Sciatic nerve (tissue), 2 donors: ENCODE results near the gene HOXA9. TPM values are rescaled to one million over a fixed set of nuclear protein-coding genes. Genes with fewer than 3 reads are reported as not detected.

Source experiments
- ATAC-seq: fragments of 200-7000 bp; cut with Tn5 transposase; one replicate; pipeline ENCODE4 v1.9.1; 2020; ENCODE audit warnings: mild to moderate bottlenecking, moderate library complexity
- DNase-seq: peaks from one replicate; pipeline ENCODE4 v3.0.0-alpha.2; 2020; ENCODE audit warnings: low spot score
- intact Hi-C: fragments of 100-400 bp; cut with DNase I; formaldehyde crosslinking; loops from one replicate; pipeline ENCODE4 v1.14.2; 2022
- total RNA-seq: library from RNA; stranded (reverse); fragmentation: NEBNext Ultra II Directional; extraction: Animal tissue kit (Norgen Biotek cat#: 25700); gene quantifications from one replicate; pipeline ENCODE4 v1.2.1, GENCODE V29; 2021
- donor health status: DM: no; HTN: no; CAD: no.
- donor health status: DM: no; HTN: no; CAD: no.

Gene HOXA9
- total RNA-seq, 1 donor from 2014 or later = 7.1 TPM

DNA sequence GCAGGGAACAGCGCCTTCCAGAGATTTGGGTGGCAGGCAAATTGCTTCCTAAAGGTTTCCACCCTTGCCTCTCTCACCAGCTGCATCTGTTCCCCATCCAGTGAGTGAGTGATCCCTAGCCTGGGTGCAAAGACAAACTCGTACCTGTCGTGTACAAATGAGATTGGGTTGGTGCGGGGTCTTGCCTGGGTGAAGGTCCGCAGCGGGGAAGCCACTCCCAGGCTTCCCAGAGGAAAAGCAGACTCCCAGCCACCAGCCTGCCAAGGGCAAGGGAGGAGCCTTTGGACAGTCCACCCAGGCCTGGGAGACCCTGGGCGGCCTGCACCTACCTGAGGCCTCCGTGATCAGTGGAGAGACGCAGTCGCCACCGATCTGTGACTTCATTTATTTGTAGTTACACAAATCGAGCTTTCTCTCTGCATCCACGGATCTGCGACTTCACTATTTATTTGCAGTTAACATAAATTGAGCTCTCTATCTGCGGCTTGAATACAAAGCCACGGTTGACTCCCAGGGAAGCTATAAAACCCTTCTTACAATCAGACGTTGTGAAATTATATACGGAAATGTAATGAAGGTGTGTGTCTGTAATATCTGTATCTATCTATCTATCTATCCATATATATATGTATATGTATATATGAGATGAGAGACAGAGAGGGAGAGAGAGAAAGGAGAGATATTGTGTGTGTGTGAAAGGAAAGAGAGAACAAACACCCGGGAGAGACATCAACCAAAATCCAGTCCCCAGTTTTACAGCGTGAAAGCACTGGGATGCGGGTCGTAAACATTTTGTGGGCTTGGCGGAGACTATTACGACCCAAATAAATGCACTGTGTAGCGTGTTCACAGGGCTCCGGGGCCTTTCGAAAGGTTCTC is 5.8 kb downstream of the HOXA9 start:
- intact Hi-C loops = loop anchor here (10.0 kb wide), 1 partner anchor 785 kb away; no protein-coding TSS in a partner anchor
- ATAC-seq (no peak), DNase-seq (no peak)

DNA sequence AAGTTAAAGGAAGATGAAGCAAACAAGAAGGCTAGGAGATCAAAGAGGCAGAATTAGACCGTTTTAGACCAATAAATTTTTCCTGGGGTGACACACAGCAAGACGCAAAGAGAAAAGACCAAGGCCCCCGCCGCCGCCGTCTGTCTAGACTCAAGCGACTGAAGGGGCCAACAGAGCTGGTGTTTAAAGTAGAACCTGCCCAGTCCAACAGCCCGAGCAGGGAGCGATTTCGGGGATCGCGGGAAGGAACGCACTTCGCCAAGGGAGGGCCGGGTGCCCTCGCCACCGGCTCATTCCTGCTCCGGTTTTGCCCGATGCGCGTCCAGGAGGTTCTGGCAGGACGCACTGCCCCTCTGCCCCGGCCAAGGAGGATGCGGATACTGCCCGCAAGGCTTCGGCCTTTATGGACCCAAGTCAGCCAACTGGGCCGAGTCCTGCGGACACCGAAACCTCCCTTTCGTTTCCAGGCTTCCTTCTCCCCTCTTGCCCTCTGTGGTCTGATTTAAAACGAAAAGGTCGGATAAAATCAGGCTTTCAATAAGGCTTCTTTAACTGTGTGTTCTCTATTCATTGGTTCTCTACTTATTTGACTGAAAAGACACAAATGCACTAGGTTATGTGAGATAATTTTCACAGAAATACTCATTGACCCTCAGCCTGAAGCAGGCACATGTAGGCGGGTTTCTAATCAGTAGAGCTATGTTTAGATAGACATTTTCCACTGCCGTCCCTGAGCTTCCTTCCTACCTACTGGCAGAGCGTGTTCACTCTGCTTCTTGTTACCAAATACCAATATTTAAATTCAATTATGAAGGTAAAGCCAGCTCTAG is 6.7 kb downstream of the HOXA9 start:
- DNase-seq (peak; percentile 55), ATAC-seq (no peak)
- intact Hi-C loops = loop anchor here (10.0 kb wide), 1 partner anchor 784 kb away; no protein-coding TSS in a partner anchor

DNA sequence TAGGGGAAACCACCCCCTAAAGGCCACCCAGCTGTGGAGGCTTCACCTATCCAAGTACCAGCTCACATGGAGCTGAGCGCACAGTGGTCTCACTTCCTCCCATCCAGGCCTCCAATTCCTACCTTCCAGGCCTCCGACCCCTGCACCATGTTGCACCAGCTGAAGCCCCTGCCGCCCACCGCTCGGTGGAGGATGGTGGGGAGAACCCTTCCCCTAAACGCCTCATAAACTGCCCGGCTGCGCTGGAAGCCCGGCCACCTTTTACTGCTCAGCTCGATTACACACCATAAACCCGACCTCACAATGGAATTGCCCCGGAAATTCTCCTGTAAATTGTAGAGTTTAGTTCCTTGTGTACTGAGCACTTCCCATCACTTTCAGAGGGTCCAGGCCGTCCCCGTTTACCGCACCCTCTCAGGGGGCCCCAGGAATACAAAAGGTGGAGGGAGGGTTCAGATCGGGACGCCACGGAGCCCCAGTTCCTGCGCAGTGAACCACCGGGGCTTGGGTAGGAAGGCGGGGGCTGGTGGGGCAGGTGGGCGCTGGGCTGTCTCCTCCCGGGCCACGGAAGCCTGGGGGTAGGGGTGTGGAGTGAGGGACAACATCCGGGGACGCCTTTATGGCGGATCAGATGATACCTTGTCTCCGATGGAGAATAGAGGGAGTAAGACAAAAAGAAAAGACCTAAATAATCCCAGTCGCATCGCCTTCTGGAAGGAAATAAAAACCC is 7.5 kb downstream of the HOXA9 start:
- ATAC-seq (no peak), DNase-seq (peak; percentile 55)
- intact Hi-C loops = loop anchor here (10.0 kb wide), 1 partner anchor 783 kb away; no protein-coding TSS in a partner anchor

DNA sequence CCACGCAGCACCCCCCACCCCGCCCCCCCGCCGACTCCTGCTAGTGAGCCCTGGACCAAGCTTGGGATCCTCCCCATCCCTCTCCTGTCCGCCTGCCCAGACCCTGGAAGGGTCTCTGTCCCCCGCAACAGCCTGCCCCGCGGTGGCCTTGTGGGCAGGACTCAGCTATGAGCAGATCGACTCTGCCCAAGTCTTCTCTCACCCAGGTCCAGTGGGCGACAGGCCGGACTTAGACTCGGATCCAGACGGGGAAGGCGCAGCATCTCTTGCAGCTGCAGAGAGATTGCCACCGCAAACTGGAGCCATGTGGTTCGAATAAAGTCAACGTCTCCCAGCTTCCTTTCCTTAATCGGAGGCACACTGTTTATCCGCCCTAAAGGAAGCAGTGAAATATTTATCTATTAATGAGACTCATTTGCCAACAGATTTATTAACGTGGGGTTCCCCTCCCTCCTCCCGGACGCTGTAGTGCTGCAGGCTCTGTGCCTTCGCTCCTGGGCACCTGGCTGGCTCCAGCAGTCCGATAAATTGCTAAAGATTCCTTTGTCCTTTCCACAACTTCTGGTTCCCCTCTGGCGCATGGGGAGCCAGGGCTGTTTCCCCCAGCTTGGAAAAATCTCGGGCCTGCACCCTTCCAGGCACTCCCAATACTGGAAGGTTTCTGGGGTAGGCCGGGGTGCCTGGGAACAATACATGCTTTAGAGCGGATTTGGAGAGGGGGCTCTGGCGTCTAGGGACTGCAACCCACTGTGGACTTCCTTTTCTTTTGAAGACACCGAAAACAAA is 8.2 kb downstream of the HOXA9 start:
- ATAC-seq (no peak), DNase-seq (peak; percentile 70)
- intact Hi-C loops = loop anchor here (10.0 kb wide), 1 partner anchor 782 kb away; no protein-coding TSS in a partner anchor

DNA sequence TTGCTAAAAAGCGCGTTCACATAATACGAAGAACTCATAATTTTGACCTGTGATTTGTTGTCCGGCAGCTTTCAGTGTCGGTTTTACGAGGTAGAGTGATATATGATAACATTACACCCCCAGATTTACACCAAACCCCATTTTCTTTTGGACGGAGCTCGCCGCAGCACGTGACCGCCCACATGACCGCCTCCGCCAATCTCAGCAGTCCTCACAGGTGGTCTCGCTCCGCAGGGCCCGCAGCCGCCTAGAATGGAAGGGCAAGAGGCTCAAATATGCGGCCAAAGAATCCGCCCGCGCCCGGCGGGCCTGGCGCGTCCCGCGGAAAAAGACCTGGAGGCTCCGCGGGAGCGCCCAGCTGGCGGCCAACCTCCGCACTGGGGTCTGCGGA is 8.8 kb downstream of the HOXA9 start, which contains the start of gene HOXA7:
Gene HOXA7, minus strand, starts transcription at position 168 of the 391 bp plus-strand sequence. Its CDS starts 130 bp downstream, at position 38.
- DNase-seq (peak; percentile 91), ATAC-seq (peak; percentile 73)
- intact Hi-C loops = loop anchor here (10.0 kb wide), 1 partner anchor 782 kb away; no protein-coding TSS in a partner anchor

- ATAC-seq = peak; percentile 8
- intact Hi-C loops = loop anchor here (10.0 kb wide), 1 partner anchor 781 kb away; no protein-coding TSS in a partner anchor
- DNase-seq = peak; percentile 66
Observed at GRCh38 chr7:27155816-27156507, 9.4 kb downstream of the HOXA9 start.

DNA sequence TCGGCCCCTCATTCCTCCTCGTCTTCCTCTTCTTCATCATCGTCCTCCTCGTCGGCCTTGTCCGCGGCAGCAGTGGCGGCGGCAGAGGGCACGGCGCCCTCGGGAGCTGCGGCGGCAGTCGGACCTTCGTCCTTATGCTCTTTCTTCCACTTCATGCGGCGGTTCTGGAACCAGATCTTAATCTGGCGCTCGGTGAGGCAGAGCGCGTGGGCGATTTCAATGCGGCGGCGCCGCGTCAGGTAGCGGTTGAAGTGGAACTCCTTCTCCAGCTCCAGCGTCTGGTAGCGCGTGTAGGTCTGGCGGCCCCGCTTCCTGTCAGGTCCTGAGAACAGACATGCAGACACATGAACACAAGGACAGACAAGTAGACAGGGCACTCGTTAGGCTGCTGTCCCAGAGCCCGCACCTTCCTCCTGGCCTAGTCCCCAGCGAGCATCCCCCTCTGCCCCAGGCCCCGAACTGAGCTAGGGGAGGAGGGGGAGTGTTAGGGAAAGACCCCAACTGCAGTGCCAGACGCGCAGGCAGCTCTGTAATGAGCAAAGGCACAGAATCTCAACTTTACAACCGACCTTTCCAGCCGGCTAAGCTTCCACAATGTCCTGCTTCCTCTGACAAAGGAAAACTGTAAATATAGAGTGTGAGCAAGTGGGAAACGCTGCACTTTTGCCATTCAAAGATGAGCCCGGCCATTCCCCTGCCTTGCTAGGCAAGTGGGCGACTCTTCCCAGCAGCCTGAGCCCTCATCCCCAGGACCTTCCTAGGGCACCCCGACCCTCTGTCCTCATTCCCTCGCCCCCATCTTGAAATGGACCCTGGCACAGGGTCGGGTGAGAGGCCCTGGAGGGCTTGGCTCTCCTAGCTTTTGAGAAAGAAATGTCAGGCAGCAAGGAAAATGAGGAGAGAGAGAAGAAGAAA is 10.2 kb downstream of the HOXA9 start:
- DNase-seq (peak; percentile 67), ATAC-seq (no peak)
- intact Hi-C loops = loop anchor here (10.0 kb wide), 1 partner anchor 780 kb away; no protein-coding TSS in a partner anchor

GRCh38 chr7:27154369-27154768 is 11.0 kb downstream of the HOXA9 start:
- ATAC-seq (no peak), DNase-seq (peak; percentile 56)
- intact Hi-C loops = loop anchor here (10.0 kb wide), 1 partner anchor 780 kb away; no protein-coding TSS in a partner anchor

- no peak for DNase-seq
- ATAC-seq = no peak
- intact Hi-C loops = loop anchor here (10.0 kb wide), 1 partner anchor 779 kb away; no protein-coding TSS in a partner anchor
Observed at GRCh38 chr7:27153526-27153925, 11.8 kb downstream of the HOXA9 start.

DNA sequence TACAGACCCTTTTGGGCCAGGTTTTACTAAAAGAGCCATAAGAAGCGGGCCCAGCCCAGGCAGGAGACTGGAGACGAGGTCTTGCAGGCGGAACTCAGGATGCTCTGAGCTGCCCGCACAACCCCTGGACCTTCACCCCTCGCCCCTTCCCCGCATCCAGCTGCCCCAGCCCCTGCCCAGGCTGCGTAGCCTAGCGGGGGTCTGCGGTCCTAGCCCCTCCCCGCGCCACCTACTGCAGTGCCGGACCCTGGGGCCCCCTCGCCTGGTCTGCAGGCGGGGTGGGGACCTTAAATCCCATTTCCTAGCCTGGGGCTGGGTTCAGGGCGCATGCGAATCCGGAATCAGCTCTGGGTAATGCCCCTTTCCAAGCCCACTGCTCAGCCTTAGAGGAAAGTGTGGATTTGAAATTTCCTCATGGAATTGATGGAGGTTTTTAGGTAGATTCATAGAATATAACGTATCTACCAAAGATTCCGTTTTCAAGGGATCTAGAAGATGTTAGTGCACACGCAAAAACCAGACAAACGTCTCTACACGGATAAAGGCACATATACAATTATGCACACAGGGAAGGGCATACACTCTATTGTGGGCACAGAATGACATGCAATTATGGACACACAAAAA is 12.4 kb downstream of the HOXA9 start:
- peak; percentile 61 for DNase-seq
- ATAC-seq = no peak
- intact Hi-C loops = loop anchor here (10.0 kb wide), 1 partner anchor 778 kb away; no protein-coding TSS in a partner anchor

DNA sequence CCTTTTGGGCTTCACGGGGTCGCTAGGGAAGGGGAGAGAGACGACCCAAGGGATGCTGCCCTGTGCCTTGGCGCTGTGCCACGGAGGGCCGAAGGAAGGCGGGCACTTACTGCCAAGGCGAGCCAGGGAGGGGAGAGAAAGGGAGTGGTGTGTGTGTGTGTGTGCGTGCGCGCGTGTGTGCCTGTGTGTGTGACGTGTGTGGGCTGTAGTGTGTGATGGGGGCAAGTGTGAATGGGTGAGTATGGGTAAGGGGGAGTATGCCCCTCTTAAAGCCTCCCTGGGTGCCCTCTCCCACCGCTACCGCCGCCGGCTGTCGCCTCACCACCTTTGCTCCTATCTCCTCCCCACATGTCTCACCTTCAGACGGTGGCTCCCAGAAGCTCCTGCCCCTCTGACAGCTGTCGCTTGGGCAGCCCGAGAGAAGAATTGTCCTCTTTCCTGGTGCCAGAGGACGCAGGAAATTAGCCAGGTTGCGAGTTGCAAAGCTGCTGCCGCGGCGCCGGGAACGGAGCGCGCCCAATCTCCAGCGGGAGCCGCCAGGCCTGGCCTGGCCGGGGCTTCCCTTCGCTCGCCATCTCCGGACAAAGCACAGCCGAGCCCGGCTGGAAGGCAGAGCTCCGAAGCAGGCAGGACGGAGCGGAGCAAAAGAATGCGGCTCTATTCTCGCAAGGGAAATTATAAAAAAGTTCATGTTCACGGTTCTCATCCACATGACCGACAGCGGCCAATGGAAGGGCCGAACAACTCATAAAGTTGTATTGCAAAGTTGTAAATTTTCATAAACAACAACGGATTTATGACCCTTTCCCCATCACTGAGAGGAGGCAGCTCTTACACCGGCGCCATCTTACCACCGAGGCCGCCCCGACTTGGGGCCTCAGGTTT is 13.2 kb downstream of the HOXA9 start, which contains the start of gene HOXA3:
Gene HOXA3, minus strand, starts transcription at position 653 of the 885 bp plus-strand sequence. CDS start 41,943 bp downstream, outside the sequence.
- intact Hi-C loops = loop anchor here (10.0 kb wide), 1 partner anchor 777 kb away; no protein-coding TSS in a partner anchor
- DNase-seq (peak; percentile 82), ATAC-seq (peak; percentile 61)

DNA sequence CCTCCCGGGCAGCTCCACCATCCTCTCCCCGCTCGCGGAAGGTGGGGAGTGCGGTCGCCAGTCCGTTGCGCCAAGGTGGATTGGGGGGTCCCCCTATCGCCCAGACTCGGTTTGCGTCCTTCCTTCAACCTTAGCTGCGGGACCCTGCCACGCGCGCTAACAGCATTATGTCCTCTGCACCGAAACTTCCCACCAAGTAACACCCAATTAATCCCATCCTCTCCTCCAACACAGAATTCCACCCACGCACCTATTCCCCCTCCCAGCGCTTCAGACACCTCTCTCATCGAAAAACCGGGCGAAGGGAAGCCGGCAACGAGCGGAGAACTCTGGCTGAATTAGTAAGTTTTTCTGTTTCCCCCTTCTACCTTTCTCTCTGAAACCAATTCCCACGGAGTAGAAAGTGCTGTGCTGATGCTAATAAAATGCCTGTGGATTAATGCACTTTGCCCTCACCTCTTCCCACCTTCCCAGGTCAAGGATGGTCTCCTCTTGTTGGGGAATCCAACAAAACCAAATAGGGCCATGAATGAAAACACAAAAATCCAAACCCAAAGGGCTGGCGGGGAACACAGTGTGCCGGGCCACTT is 13.9 kb downstream of the HOXA9 start:
- ATAC-seq (no peak), DNase-seq (peak; percentile 64)
- intact Hi-C loops = loop anchor here (10.0 kb wide), 1 partner anchor 777 kb away; no protein-coding TSS in a partner anchor

DNA sequence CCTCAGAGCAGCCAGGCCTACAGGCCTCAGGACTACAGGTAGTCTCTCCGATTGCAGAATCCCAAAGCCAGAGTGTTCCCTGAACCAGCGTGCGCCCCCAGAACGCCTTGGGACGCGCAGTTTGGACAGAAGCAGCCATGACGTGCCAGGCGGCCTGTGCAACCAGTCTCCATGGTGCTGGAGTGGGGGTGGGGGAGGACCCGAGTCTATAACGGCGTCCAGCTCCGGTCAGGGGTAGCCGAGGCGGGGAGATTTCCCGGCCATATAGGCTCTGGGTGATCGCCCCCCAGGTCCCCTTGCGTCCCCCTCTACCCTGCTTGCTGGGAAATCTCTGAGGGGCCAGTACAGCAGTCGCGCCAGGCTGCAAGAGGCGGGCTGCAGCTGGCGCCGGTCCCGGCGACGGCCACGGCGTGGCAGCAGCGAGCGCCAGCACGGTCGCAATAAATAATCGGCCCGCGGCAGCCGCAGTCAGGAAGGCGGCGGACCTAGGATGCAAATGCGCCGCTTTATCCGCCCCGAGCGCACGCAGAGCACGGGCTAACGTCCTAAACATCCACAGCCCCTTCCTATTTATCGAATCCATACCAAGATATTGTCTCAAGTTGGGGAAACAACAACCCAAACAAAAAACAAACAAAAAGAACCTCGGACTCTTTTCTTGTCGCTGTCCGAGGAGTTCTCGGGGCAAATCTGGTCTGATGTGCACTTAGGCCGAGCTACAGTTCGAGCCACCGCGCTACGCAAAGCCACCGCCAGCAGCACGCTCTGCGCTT is 14.6 kb downstream of the HOXA9 start:
- intact Hi-C loops = loop anchor here (10.0 kb wide), 1 partner anchor 776 kb away; no protein-coding TSS in a partner anchor
- DNase-seq (peak; percentile 86), ATAC-seq (peak; percentile 65)
